ENCODE data around the gene ISL1.

DNA sequence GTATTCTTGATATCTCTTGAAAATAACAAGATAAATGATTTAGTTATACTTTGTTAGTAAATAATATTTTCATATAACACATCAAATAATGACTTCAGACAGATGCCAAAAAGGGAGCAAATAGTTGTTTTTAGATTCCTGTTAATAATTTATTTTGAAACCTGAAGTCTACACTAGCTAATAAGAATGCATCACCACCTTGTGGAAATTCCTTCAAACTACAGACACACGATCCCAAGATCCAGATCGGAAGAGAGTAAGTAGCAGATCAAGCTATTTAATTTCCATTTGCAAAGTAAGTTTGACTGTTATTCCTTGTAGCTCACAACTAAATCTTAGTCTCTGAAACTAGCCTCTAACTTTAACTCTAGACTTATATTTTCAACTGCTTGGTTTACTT, 35.5 kb upstream of the ISL1 start:
- TF ChIP-seq RFX5 (IDR thresholded peaks at IDR 0.05; ENCODE audit: low read depth, low read length) (no peak), MXI1 (IDR thresholded peaks at IDR 0.05; ENCODE audit: borderline replicate concordance, low read depth, low read length) (no peak), RAD21 (IDR thresholded peaks at IDR 0.05; ENCODE audit: low read length) (no peak), RCOR1 (IDR thresholded peaks at IDR 0.05; ENCODE audit: insufficient replicate concordance, low read length) (no peak), POLR2A (IDR thresholded peaks at IDR 0.05; ENCODE audit: low read depth, low read length) (no peak), MAFK (IDR thresholded peaks at IDR 0.05; ENCODE audit: low read depth, low read length) (no peak), SMC3 (IDR thresholded peaks at IDR 0.05; ENCODE audit: low read depth, low read length) (no peak), FOS (IDR thresholded peaks at IDR 0.05; ENCODE audit: low read depth, low read length) (no peak)
- TF ChIP-seq, protein P1, sequence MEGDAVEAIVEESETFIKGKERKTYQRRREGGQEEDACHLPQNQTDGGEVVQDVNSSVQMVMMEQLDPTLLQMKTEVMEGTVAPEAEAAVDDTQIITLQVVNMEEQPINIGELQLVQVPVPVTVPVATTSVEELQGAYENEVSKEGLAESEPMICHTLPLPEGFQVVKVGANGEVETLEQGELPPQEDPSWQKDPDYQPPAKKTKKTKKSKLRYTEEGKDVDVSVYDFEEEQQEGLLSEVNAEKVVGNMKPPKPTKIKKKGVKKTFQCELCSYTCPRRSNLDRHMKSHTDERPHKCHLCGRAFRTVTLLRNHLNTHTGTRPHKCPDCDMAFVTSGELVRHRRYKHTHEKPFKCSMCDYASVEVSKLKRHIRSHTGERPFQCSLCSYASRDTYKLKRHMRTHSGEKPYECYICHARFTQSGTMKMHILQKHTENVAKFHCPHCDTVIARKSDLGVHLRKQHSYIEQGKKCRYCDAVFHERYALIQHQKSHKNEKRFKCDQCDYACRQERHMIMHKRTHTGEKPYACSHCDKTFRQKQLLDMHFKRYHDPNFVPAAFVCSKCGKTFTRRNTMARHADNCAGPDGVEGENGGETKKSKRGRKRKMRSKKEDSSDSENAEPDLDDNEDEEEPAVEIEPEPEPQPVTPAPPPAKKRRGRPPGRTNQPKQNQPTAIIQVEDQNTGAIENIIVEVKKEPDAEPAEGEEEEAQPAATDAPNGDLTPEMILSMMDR (conservative IDR thresholded peaks at IDR 0.05; ENCODE audit: low read depth, low read length), result no peak
